GM19238 (cell line): ENCODE results near the gene PIF1.

Experiments
- DNase-seq: peaks from one replicate; pipeline ENCODE4 v3.0.0; 2011; ENCODE audit warnings: low spot score; ENCODE audit not compliant: insufficient read length

PIF1 gene

GRCh38 chr15:64775551-64776401 is 49.7 kb downstream of the PIF1 start, which contains the start of gene RBPMS2:
Gene RBPMS2, minus strand, starts transcription at chr15:64775589. Its CDS starts 270 bp downstream, at chr15:64775319.
- DNase-seq = peak; percentile 26

- no peak for DNase-seq
Observed at GRCh38 chr15:64774629-64775493, 50.6 kb downstream of the PIF1 start.

GRCh38 chr15:64774037-64774628 is 51.3 kb downstream of the PIF1 start:
- DNase-seq = no peak

- no peak for DNase-seq
Observed at GRCh38 chr15:64773606-64774005, 51.8 kb downstream of the PIF1 start.

- no peak for DNase-seq
Observed at GRCh38 chr15:64772964-64773363, 52.5 kb downstream of the PIF1 start.

GRCh38 chr15:64772488-64772887 is 53.0 kb downstream of the PIF1 start:
- no peak for DNase-seq

GRCh38 chr15:64770626-64771025 is 54.8 kb downstream of the PIF1 start:
- no peak for DNase-seq

- no peak for DNase-seq
Observed at GRCh38 chr15:64767203-64767602, 58.2 kb downstream of the PIF1 start.

- DNase-seq = no peak
Observed at GRCh38 chr15:64766058-64766457, 59.4 kb downstream of the PIF1 start.
